Liver (tissue), 9 donors: Measurements from ENCODE around the gene PIEZO2. TPM values are rescaled to one million over a fixed set of nuclear protein-coding genes. Genes with fewer than 3 reads are reported as not detected.

ENCODE experiments used
- DNase-seq: peaks from one replicate; pipeline ENCODE4 v3.0.0-alpha.2; 2017; ENCODE audit warnings: low spot score
- H3K27ac ChIP-seq, 2 donors: one replicate each; pipeline ENCODE4 v1.7.0; 2013; ENCODE audit warnings: inconsistent platforms in 2 of 2, low read length in 2 of 2, control low read depth in 1 of 2, low read depth in 1 of 2, mild to moderate bottlenecking in 1 of 2
- H3K27me3 ChIP-seq, 4 donors: one replicate each; pipeline versions ENCODE4 v1.6.1 to v1.7.0; 2013; ENCODE audit warnings: low read length in 3 of 4, inconsistent platforms in 1 of 4, mild to moderate bottlenecking in 1 of 4, moderate library complexity in 1 of 4; ENCODE audit not compliant: control insufficient read depth in 4 of 4, insufficient read depth in 4 of 4
- H3K36me3 ChIP-seq, 4 donors: one replicate each; pipeline versions ENCODE4 v1.6.1 to v1.7.0; 2013; ENCODE audit warnings: low read length in 3 of 4, mild to moderate bottlenecking in 3 of 4, low read depth in 1 of 4, moderate library complexity in 1 of 4; ENCODE audit not compliant: control insufficient read depth in 4 of 4, insufficient read depth in 3 of 4
- H3K4me1 ChIP-seq, 4 donors: one replicate each; pipeline versions ENCODE4 v1.6.1 to v1.7.0; 2013; ENCODE audit warnings: low read length in 3 of 4, mild to moderate bottlenecking in 3 of 4, moderate library complexity in 1 of 4; ENCODE audit not compliant: control insufficient read depth in 4 of 4, insufficient read depth in 4 of 4
- H3K4me3 ChIP-seq, 3 donors: one replicate each; pipeline versions ENCODE4 v1.6.1 to v1.7.0; 2013; ENCODE audit warnings: low read length in 3 of 3, control low read depth in 1 of 3, low read depth in 1 of 3, mild to moderate bottlenecking in 1 of 3
- H3K9ac ChIP-seq, 2 donors: one replicate each; pipeline ENCODE4 v1.7.0; 2013; ENCODE audit warnings: low read length in 2 of 2, mild to moderate bottlenecking in 2 of 2, moderate library complexity in 2 of 2, control low read depth in 1 of 2, low read depth in 1 of 2
- H3K9me3 ChIP-seq, 4 donors: one replicate each; pipeline versions ENCODE4 v1.6.1 to v1.7.0; 2013; ENCODE audit warnings: low read length in 3 of 4; ENCODE audit not compliant: control insufficient read depth in 4 of 4
- EGR1 ChIP-seq, 2 donors: IDR thresholded peaks; 2 replicates each; pipeline ENCODE4 v1.6.1; 2016 to 2018; ENCODE audit warnings: antibody characterized with exemption in 2 of 2, low read depth in 2 of 2
- FOXA1 ChIP-seq: IDR thresholded peaks from 2 replicates; pipeline ENCODE4 v1.6.1; 2016; ENCODE audit warnings: antibody characterized with exemption
- HNF4A ChIP-seq, 2 donors: conservative IDR thresholded peaks; 2 replicates each; pipeline ENCODE4 v1.6.1; 2016; ENCODE audit warnings: antibody characterized with exemption in 2 of 2, mild to moderate bottlenecking in 2 of 2
- JUND ChIP-seq, 2 donors: IDR thresholded peaks; 2 replicates each; pipeline ENCODE4 v1.6.1; 2016; ENCODE audit warnings: antibody characterized with exemption in 2 of 2
- RAD21 ChIP-seq, 2 donors: IDR thresholded peaks; 2 replicates each; pipeline ENCODE4 v1.6.1; 2016; ENCODE audit warnings: antibody characterized with exemption in 2 of 2, mild to moderate bottlenecking in 2 of 2
- REST ChIP-seq: IDR thresholded peaks from 2 replicates; pipeline ENCODE4 v1.6.1; 2016; ENCODE audit warnings: antibody characterized with exemption, mild to moderate bottlenecking
- SP1 ChIP-seq: IDR thresholded peaks from 2 replicates; pipeline ENCODE4 v1.6.1; 2018; ENCODE audit warnings: antibody characterized with exemption, mild to moderate bottlenecking
- YY1 ChIP-seq: IDR thresholded peaks from 2 replicates; pipeline ENCODE4 v1.6.1; 2016; ENCODE audit warnings: antibody characterized with exemption, mild to moderate bottlenecking
- WGBS: extraction: QIAGEN DNeasy Blood & Tissue Kit; methylation state at CpG from one replicate; pipeline ENCODE4 v1.1.7; 2013; 5-methylcytosine and 5-hydroxymethylcytosine counted together
- polyA plus RNA-seq, 2 donors: library from polyadenylated mRNA; stranded (reverse) in 1 of 2; unstranded in 1 of 2; fragments of 200-250 nt in 1 of 2; fragments of >200 nt in 1 of 2; fragmentation: Nextera tagmentation in 1 of 2; extraction: Ambion mirVana in 1 of 2; gene quantifications; one replicate each; pipeline versions ENCODE4 v1.2.1 to v1.2.3, GENCODE V29; 2013 to 2015
- total RNA-seq, 2 donors: library from RNA; depleted of rRNA; stranded (reverse); fragments of >200 nt; gene quantifications; one replicate each; pipeline ENCODE4 v1.2.3, GENCODE V29; 2014
- TF ChIP-seq, protein P1 (sequence below): IDR thresholded peaks from 2 replicates; pipeline ENCODE4 v1.6.1; 2016; ENCODE audit warnings: antibody characterized with exemption
- donor health status: healthy.
- donor health status: healthy.
- donor health status: healthy.
- donor health status: healthy.
- donor health status: healthy.

PIEZO2 gene
- total and polyA plus RNA-seq, 4 donors = 1.1 to 12.3 (median 4.8) TPM

GRCh38 chr18:11020161-11020853 is 129.1 kb downstream of the PIEZO2 start:
- Histone ChIP-seq H3K27me3 (no peaks in the 10 kb centered on the region), H3K4me1 (no peaks in the 10 kb centered on the region), H3K9ac (no peak overlapping the region), H3K9me3 (no peaks in the 10 kb centered on the region), H3K27ac (no peak overlapping the region), H3K36me3 (no peaks in the 10 kb centered on the region), H3K4me3 (no peak overlapping the region)
- no peak for DNase-seq
- no peak for TF ChIP-seq HNF4A (conservative IDR thresholded peaks at IDR 0.05)
- TF ChIP-seq SP1 = no peak
- no peak for TF ChIP-seq JUND (IDR thresholded peaks at IDR 0.05)
- no peak for TF ChIP-seq RAD21 (IDR thresholded peaks at IDR 0.05)
- TF ChIP-seq YY1 = no peak
- 88% methylated on average over 2 of the region's 2 CpGs for WGBS

DNA sequence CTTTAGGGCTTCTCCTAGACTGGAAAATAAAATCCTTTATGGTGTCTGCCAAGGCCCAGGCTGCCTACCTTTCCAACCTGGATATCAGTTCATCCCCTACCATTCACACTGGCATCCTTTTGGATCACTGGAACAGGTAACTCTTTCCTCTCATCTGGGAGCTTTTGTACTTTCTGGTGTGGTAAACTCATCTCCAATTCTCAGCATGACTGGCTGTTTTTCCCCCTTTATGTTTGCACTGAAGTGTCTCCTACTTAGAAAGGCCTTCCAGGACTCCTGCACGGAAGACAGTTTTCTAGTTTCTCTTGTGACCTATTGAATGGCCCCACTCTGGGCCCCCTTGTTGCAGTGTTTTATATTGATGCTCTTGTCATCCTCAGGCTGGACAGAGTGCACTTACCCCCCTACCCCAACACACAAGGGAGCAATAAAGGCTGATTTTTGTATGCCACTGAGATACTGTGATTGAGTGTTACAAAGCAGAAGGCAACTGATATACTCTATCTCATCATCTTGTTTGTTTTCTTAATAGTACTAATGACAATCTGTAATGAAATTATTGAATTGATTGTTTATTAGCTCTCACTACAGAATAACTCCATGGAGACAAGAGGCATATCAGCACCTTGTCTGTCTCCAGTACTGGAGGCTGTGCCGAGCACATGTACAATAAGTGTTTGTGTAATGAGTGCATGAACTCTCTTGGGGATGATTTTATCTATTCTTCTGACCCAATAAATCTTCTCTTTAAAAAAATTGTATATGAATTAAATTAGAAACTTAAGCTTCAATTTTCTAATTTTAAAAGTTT is 129.9 kb downstream of the PIEZO2 start:
- 94% methylated on average over 2 of the region's 2 CpGs for WGBS
- DNase-seq = no peak
- Histone ChIP-seq H3K9me3 (no peaks in the 10 kb centered on the region), H3K9ac (no peak overlapping the region), H3K4me3 (no peak overlapping the region), H3K36me3 (no peaks in the 10 kb centered on the region), H3K27ac (no peak overlapping the region), H3K27me3 (no peaks in the 10 kb centered on the region), H3K4me1 (no peaks in the 10 kb centered on the region)
- TF ChIP-seq EGR1 (IDR thresholded peaks at IDR 0.05; ENCODE audit: low read depth in 2 of 2) = no peak

DNA sequence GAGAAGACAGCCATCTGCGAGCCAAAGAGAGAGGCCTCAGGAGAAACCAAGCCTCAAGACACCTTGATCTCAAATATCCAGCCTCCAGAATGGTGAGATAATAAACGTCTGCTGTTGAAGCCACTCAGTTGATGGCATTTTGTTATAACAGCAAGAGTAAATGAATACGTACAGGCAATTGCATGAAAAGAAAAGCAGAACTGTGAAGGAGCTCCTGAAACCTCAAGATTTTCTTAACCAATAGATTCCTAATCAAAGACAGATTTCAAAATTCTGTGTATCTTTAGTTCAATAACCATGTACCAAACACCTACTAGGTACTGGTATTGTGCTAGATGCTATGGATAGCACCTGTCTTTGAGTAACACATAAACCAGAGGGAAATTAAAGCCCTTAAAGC is 139.5 kb downstream of the PIEZO2 start:
- no peak for DNase-seq
- no peak overlapping the region for H3K27ac ChIP-seq
- H3K27me3 ChIP-seq = no peaks in the 10 kb centered on the region
- TF ChIP-seq JUND (IDR thresholded peaks at IDR 0.05) (no peak), REST (no peak), EGR1 (IDR thresholded peaks at IDR 0.05; ENCODE audit: low read depth in 2 of 2) (no peak), FOXA1 (no peak)
- TF ChIP-seq, protein P1, sequence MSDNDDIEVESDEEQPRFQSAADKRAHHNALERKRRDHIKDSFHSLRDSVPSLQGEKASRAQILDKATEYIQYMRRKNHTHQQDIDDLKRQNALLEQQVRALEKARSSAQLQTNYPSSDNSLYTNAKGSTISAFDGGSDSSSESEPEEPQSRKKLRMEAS = no peak
- H3K4me1 ChIP-seq = peaks cover 0 to 7% (median 4%) of the 10 kb centered on the region in 4 donors
- no peaks in the 10 kb centered on the region for H3K9me3 ChIP-seq
- no peak overlapping the region for H3K4me3 ChIP-seq
- H3K9ac ChIP-seq = no peak overlapping the region
- WGBS = 91% methylated on average over 3 of the region's 3 CpGs
- H3K36me3 ChIP-seq = no peaks in the 10 kb centered on the region
